ENCODE data around the gene NOS3.
A peak's percentile ranks its signal among the peaks of the same experiment; 100 is the strongest.

Gene NOS3

GRCh38 chr7:151028948-151029501, 38.2 kb downstream of the NOS3 start:
- peaks cover under 1% of the 10 kb centered on the region for H3K36me3 ChIP-seq (ENCODE audit: control insufficient read depth, insufficient read depth, low read length)
- H3K27me3 ChIP-seq (replicated peaks; ENCODE audit: control insufficient read depth, insufficient read depth, low read length) = no peaks in the 10 kb centered on the region
- no peak for DNase-seq (ENCODE audit: extremely low read depth, insufficient read length)
- peak overlapping the region; percentile 67 for H3K4me3 ChIP-seq (replicated peaks; ENCODE audit: low read depth, low read length)
- TF ChIP-seq CTCF (IDR thresholded peaks at IDR 0.05; ENCODE audit: insufficient read depth, low read length, poor library complexity, severe bottlenecking) = no peak

GRCh38 chr7:151031011-151031410, 40.2 kb downstream of the NOS3 start:
- H3K27me3 ChIP-seq (replicated peaks; ENCODE audit: control insufficient read depth, insufficient read depth, low read length) = no peaks in the 10 kb centered on the region
- TF ChIP-seq CTCF (IDR thresholded peaks at IDR 0.05; ENCODE audit: insufficient read depth, low read length, poor library complexity, severe bottlenecking) = no peak

GRCh38 chr7:151032936-151033863, 42.4 kb downstream of the NOS3 start:
- no peak for DNase-seq (ENCODE audit: extremely low read depth, insufficient read length)
- Histone ChIP-seq H3K27me3 (replicated peaks; ENCODE audit: control insufficient read depth, insufficient read depth, low read length) (no peaks in the 10 kb centered on the region), H3K36me3 (ENCODE audit: control insufficient read depth, insufficient read depth, low read length) (peaks cover 18% of the 10 kb centered on the region), H3K4me3 (replicated peaks; ENCODE audit: low read depth, low read length) (no peak overlapping the region)
- peak; percentile 1 for TF ChIP-seq CTCF (IDR thresholded peaks at IDR 0.05; ENCODE audit: insufficient read depth, low read length, poor library complexity, severe bottlenecking)

More at GRCh38 chr7:151031011-151031410, 40.2 kb downstream of the NOS3 start:
- H3K4me3 ChIP-seq (replicated peaks; ENCODE audit: low read depth, low read length) = no peak overlapping the region
- no peak for DNase-seq (ENCODE audit: extremely low read depth, insufficient read length)
- peaks cover 13% of the 10 kb centered on the region for H3K36me3 ChIP-seq (ENCODE audit: control insufficient read depth, insufficient read depth, low read length)

GRCh38 chr7:151033864-151034249, 43.0 kb downstream of the NOS3 start:
- peaks cover 18% of the 10 kb centered on the region for H3K36me3 ChIP-seq (ENCODE audit: control insufficient read depth, insufficient read depth, low read length)
- TF ChIP-seq CTCF (IDR thresholded peaks at IDR 0.05; ENCODE audit: insufficient read depth, low read length, poor library complexity, severe bottlenecking) = no peak
- no peak for DNase-seq (ENCODE audit: extremely low read depth, insufficient read length)

GRCh38 chr7:151034312-151035025, 43.7 kb downstream of the NOS3 start:
- no peak for TF ChIP-seq CTCF (IDR thresholded peaks at IDR 0.05; ENCODE audit: insufficient read depth, low read length, poor library complexity, severe bottlenecking)
- peaks cover 18% of the 10 kb centered on the region for H3K36me3 ChIP-seq (ENCODE audit: control insufficient read depth, insufficient read depth, low read length)
- H3K27me3 ChIP-seq (replicated peaks; ENCODE audit: control insufficient read depth, insufficient read depth, low read length) = no peaks in the 10 kb centered on the region
- no peak overlapping the region for H3K4me3 ChIP-seq (replicated peaks; ENCODE audit: low read depth, low read length)
- DNase-seq (ENCODE audit: extremely low read depth, insufficient read length) = no peak

More at GRCh38 chr7:151033864-151034249, 43.0 kb downstream of the NOS3 start:
- Histone ChIP-seq H3K4me3 (replicated peaks; ENCODE audit: low read depth, low read length) (no peak overlapping the region), H3K27me3 (replicated peaks; ENCODE audit: control insufficient read depth, insufficient read depth, low read length) (no peaks in the 10 kb centered on the region)

Data from GM06990 (cell line).